DND-41 (cell line): Measurements from ENCODE around the gene FBXO24.

Source experiments
- ATAC-seq: fragments of 200-7000 bp; cut with Tn5 transposase; 3 replicates; pipeline ENCODE4 v1.9.1; 2021; ENCODE audit warnings: low read depth; ENCODE audit not compliant: insufficient read depth
- DNase-seq: peaks from one replicate; pipeline ENCODE4 v3.0.0-alpha.2; 2020
- H2AFZ ChIP-seq: 2 replicates; pipeline ENCODE4 v1.6.0; 2012; ENCODE audit warnings: low read depth, low read length
- H3K27ac ChIP-seq: 2 replicates; pipeline ENCODE4 v1.5.1; 2012; ENCODE audit warnings: low read length, inconsistent platforms
- H3K27me3 ChIP-seq: fragments of 200-600 bp; sonication (generic); 2 replicates; pipeline ENCODE4 v1.6.0; 2012; ENCODE audit warnings: low read length, mild to moderate bottlenecking, inconsistent platforms; ENCODE audit not compliant: insufficient read depth, poor library complexity
- H3K36me3 ChIP-seq: 2 replicates; pipeline ENCODE4 v1.5.1; 2012; ENCODE audit warnings: low read length, inconsistent platforms; ENCODE audit not compliant: insufficient read depth
- H3K4me1 ChIP-seq: 2 replicates; pipeline ENCODE4 v1.5.1; 2012; ENCODE audit warnings: mild to moderate bottlenecking, low read length; ENCODE audit not compliant: insufficient read depth
- H3K4me2 ChIP-seq: 2 replicates; pipeline ENCODE4 v1.6.0; 2012; ENCODE audit warnings: mild to moderate bottlenecking, moderate library complexity, low read length, inconsistent platforms; ENCODE audit not compliant: insufficient read depth
- H3K4me3 ChIP-seq, 2 experiments: fragments of 200-600 bp in 1 of 2; shearing (Covaris generic) in 1 of 2; 2 replicates each; pipeline ENCODE4 v1.5.1; 2012 to 2016; ENCODE audit warnings: inconsistent platforms in 2 of 2, low read length in 2 of 2, mild to moderate bottlenecking in 2 of 2, low read depth in 1 of 2, moderate library complexity in 1 of 2
- H3K79me2 ChIP-seq: 2 replicates; pipeline ENCODE4 v1.6.0; 2012; ENCODE audit warnings: low read length, inconsistent platforms; ENCODE audit not compliant: insufficient read depth
- H3K9ac ChIP-seq: 2 replicates; pipeline ENCODE4 v1.6.0; 2012; ENCODE audit warnings: low read depth, mild to moderate bottlenecking, inconsistent platforms, low read length, moderate library complexity
- H3K9me3 ChIP-seq: 2 replicates; pipeline ENCODE4 v1.5.1; 2012; ENCODE audit warnings: low read length, moderate library complexity, mild to moderate bottlenecking, inconsistent platforms; ENCODE audit not compliant: insufficient read depth, severe bottlenecking
- H4K20me1 ChIP-seq: 2 replicates; pipeline ENCODE4 v1.6.0; 2012; ENCODE audit warnings: low read length; ENCODE audit not compliant: insufficient read depth
- EZH2 ChIP-seq: IDR thresholded peaks from 3 replicates; pipeline ENCODE4 v1.6.1; 2012; ENCODE audit warnings: borderline replicate concordance, low read depth, mild to moderate bottlenecking, moderate library complexity, low read length, inconsistent platforms; ENCODE audit not compliant: severe bottlenecking
- TF ChIP-seq, protein P1 (sequence below): IDR thresholded peaks from 2 replicates; pipeline ENCODE4 v1.5.1; 2012; ENCODE audit warnings: borderline replicate concordance, low read length, moderate library complexity, mild to moderate bottlenecking; ENCODE audit not compliant: poor library complexity, severe bottlenecking; ENCODE audit errors: extremely low read depth

Gene FBXO24

DNA sequence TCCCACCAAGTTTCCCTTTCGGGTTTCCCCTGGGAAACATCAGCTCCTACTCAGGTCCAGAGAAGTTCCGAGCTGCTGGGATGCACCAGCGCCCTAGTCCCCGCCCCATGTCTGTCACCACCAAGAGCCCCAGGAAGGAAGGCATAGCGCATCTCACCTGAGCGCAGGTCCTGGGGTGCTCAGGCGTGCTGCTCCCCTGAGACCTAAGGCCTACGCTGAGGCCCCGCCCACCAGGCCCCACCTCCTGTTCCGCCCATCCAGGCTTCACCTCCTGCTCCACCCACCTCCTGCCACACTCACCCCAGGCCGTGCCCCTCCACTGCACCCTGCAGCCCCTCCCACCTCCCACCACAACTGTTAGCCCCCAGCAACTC is 56.4 kb downstream of the FBXO24 start:
- Histone ChIP-seq H3K9me3 (no peaks in the 10 kb centered on the region), H3K4me3 (no peak overlapping the region), H3K36me3 (no peaks in the 10 kb centered on the region), H3K4me1 (no peaks in the 10 kb centered on the region), H2AFZ (no peak overlapping the region), H4K20me1 (no peaks in the 10 kb centered on the region), H3K4me2 (no peak overlapping the region), H3K79me2 (no peaks in the 10 kb centered on the region), H3K9ac (no peak overlapping the region), H3K27ac (no peak overlapping the region), H3K27me3 (peaks cover 1% of the 10 kb centered on the region)
- ATAC-seq, result peak; percentile 73
- peak; percentile 33 for DNase-seq
- TF ChIP-seq, protein P1, sequence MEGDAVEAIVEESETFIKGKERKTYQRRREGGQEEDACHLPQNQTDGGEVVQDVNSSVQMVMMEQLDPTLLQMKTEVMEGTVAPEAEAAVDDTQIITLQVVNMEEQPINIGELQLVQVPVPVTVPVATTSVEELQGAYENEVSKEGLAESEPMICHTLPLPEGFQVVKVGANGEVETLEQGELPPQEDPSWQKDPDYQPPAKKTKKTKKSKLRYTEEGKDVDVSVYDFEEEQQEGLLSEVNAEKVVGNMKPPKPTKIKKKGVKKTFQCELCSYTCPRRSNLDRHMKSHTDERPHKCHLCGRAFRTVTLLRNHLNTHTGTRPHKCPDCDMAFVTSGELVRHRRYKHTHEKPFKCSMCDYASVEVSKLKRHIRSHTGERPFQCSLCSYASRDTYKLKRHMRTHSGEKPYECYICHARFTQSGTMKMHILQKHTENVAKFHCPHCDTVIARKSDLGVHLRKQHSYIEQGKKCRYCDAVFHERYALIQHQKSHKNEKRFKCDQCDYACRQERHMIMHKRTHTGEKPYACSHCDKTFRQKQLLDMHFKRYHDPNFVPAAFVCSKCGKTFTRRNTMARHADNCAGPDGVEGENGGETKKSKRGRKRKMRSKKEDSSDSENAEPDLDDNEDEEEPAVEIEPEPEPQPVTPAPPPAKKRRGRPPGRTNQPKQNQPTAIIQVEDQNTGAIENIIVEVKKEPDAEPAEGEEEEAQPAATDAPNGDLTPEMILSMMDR, result no peak
- TF ChIP-seq EZH2, result no peak

DNA sequence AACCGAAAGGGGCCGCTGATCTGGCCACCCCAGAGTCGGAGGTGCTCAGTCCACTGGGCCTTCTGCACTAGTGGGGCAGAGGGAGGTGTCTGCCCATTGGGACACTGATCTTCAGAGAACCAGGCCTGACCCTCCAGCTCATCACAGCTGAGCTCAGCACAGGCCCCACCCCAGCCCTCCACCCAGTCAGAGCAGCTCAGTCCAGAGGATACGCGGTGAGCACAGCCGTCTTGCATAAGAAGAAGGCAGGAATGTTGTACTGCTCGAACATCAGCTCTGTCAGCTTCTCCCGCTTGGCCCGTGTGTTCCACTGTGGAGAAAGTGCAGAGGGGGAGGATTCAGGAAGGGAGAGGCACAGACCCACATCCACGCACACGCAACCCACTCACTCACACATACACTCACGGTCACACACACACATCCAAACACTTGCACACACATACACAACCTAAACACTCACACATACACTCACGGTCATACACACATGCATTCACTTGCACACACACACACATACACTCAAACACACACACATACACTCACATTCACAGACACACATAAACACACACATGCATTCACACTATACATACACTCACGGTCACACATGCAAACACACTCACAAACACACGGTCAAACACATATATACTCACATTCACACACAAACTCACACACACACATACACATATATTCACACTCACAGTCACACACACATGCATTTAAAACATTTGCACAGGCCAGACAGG is 63.9 kb downstream of the FBXO24 start:
- TF ChIP-seq, protein P1, result no peak
- H2AFZ ChIP-seq, result no peak overlapping the region
- H3K4me2 ChIP-seq, result no peak overlapping the region
- no peaks in the 10 kb centered on the region for H3K4me1 ChIP-seq
- H3K36me3 ChIP-seq, result no peaks in the 10 kb centered on the region
- H3K79me2 ChIP-seq, result no peaks in the 10 kb centered on the region
- H3K27me3 ChIP-seq, result peaks cover 2% of the 10 kb centered on the region
- no peak for DNase-seq
- ATAC-seq, result no peak
- no peaks in the 10 kb centered on the region for H3K9me3 ChIP-seq
- no peak overlapping the region for H3K9ac ChIP-seq
- H4K20me1 ChIP-seq, result no peaks in the 10 kb centered on the region
- no peak overlapping the region for H3K4me3 ChIP-seq
- H3K27ac ChIP-seq, result no peak overlapping the region
